ENCODE data around the gene MTA2.

GRCh38 chr11:62612366-62613290 lies 11.0 kb upstream of the MTA2 start, which contains the start of the genes EML3 and ROM1:
- TF ChIP-seq POLR2AphosphoS5 (IDR thresholded peaks at IDR 0.05) = peak; percentile 56
- TF ChIP-seq CTCF (IDR thresholded peaks at IDR 0.05) = peak; percentile 90 to 97 (median 92)
